H1 (cell line): ENCODE measurements around the gene CTTNBP2. TPM values are rescaled to one million over a fixed set of nuclear protein-coding genes. Genes with fewer than 3 reads are reported as not detected.

ENCODE experiments used
- CTCF ChIA-PET: fragments of 300-600 bp; sonication (Branson Sonifier 250); formaldehyde crosslinking; loops from one replicate; lab custom pipeline; 2021; ENCODE audit not compliant: partially characterized antibody; lab: Charles Lee
- POLR2A ChIA-PET: fragments of 300-600 bp; sonication (Branson Sonifier 250); formaldehyde crosslinking; loops from one replicate; lab custom pipeline; 2021; ENCODE audit warnings: inconsistent platforms; ENCODE audit not compliant: partially characterized antibody; lab: Charles Lee
- DNase-seq, 2 experiments: peaks; one replicate each; pipeline versions ENCODE4 v3.0.0 to v3.0.0-alpha.2; 2010 to 2022; ENCODE audit warnings: low spot score in 2 of 2, low read depth in 1 of 2, mixed read lengths in 1 of 2
- FAIRE-seq: peaks from 2 replicates; lab custom pipeline; 2011; peaks lifted over from hg19 to GRCh38; lab: Jason Lieb, UNC
- H2AFZ ChIP-seq: 2 replicates; pipeline ENCODE4 v1.8.1; 2012; ENCODE audit warnings: low read length, inconsistent platforms
- H2AK5ac ChIP-seq: 2 replicates; pipeline ENCODE4 v1.6.1; 2013; ENCODE audit warnings: low read depth, low read length
- H2BK120ac ChIP-seq: replicated peaks from 2 replicates; pipeline ENCODE3; 2013; ENCODE audit warnings: low read depth, low read length, inconsistent platforms
- H2BK12ac ChIP-seq: 2 replicates; pipeline ENCODE4 v1.6.1; 2013; ENCODE audit warnings: low read depth, low read length
- H2BK15ac ChIP-seq: 2 replicates; pipeline ENCODE4 v1.6.1; 2013; ENCODE audit warnings: low read length
- H2BK20ac ChIP-seq: 2 replicates; pipeline ENCODE4 v1.6.1; 2013; ENCODE audit warnings: low read length
- H2BK5ac ChIP-seq: 2 replicates; pipeline ENCODE4 v1.6.1; 2013; ENCODE audit warnings: low read depth, low read length
- H3K14ac ChIP-seq: 2 replicates; pipeline ENCODE4 v1.6.1; 2013; ENCODE audit warnings: inconsistent platforms; ENCODE audit not compliant: insufficient read length
- H3K18ac ChIP-seq: 2 replicates; pipeline ENCODE4 v1.6.1; 2013; ENCODE audit warnings: low read length; ENCODE audit errors: extremely low read depth
- H3K23ac ChIP-seq: 2 replicates; pipeline ENCODE4 v1.6.1; 2013; ENCODE audit warnings: inconsistent platforms; ENCODE audit not compliant: insufficient read length
- H3K23me2 ChIP-seq: 2 replicates; pipeline ENCODE4 v1.6.1; 2013; ENCODE audit warnings: low read depth, low read length
- H3K27ac ChIP-seq: 2 replicates; pipeline ENCODE4 v1.6.1; 2011; ENCODE audit warnings: low read depth, low read length, inconsistent platforms
- H3K27me3 ChIP-seq, 4 experiments: replicated peaks in 1 of 4; 1 replicate in 1 of 4; 2 replicates in 3 of 4; pipeline versions ENCODE4 v1.6.1 to v1.8.1; 2011 to 2013; ENCODE audit warnings: low read length in 3 of 4, mild to moderate bottlenecking in 3 of 4, inconsistent platforms in 2 of 4, mixed read lengths in 2 of 4, moderate library complexity in 1 of 4; ENCODE audit not compliant: control insufficient read depth in 3 of 4, insufficient read depth in 3 of 4; ENCODE audit errors: extremely low read depth in 1 of 4
- H3K36me3 ChIP-seq, 4 experiments: 2 replicates each; pipeline versions ENCODE4 v1.6.1 to v1.8.1; 2011 to 2013; ENCODE audit warnings: mild to moderate bottlenecking in 4 of 4, low read length in 3 of 4, moderate library complexity in 2 of 4, control low read depth in 1 of 4, inconsistent platforms in 1 of 4; ENCODE audit not compliant: insufficient read depth in 4 of 4, control insufficient read depth in 2 of 4
- H3K4ac ChIP-seq: replicated peaks from 2 replicates; pipeline ENCODE3; 2013; ENCODE audit warnings: low read length, low read depth, mixed read lengths, inconsistent platforms; ENCODE audit not compliant: insufficient read length
- H3K4me1 ChIP-seq, 4 experiments: replicated peaks in 1 of 4; 1 replicate in 1 of 4; 2 replicates in 3 of 4; pipeline versions ENCODE4 v1.6.1 to v1.8.1; 2011 to 2013; ENCODE audit warnings: low read length in 3 of 4, inconsistent platforms in 2 of 4, mixed read lengths in 1 of 4; ENCODE audit not compliant: insufficient read depth in 4 of 4, control insufficient read depth in 3 of 4
- H3K4me2 ChIP-seq, 2 experiments: 2 replicates each; pipeline versions ENCODE4 v1.6.1 to v1.8.1; 2011 to 2013; ENCODE audit warnings: low read depth in 2 of 2, low read length in 2 of 2, control low read depth in 1 of 2, inconsistent platforms in 1 of 2, mild to moderate bottlenecking in 1 of 2; ENCODE audit not compliant: insufficient read depth in 1 of 2
- H3K4me3 ChIP-seq, 4 experiments: fragments of 200-600, 300-600 bp in 1 of 4; sonication (generic), shearing (Covaris generic), sonication (Bioruptor Twin) in 1 of 4; 2 replicates each; pipeline versions ENCODE4 v1.5.1 to v1.8.1; 2011 to 2016; ENCODE audit warnings: low read length in 4 of 4, low read depth in 3 of 4, control low read depth in 2 of 4, inconsistent platforms in 2 of 4, mild to moderate bottlenecking in 2 of 4, mixed read lengths in 1 of 4, moderate library complexity in 1 of 4; ENCODE audit not compliant: insufficient read depth in 2 of 4; ENCODE audit errors: extremely low read depth in 1 of 4
- H3K56ac ChIP-seq: replicated peaks from 2 replicates; pipeline ENCODE3; 2013; ENCODE audit warnings: low read depth, mild to moderate bottlenecking, mixed read lengths, low read length, inconsistent platforms; ENCODE audit not compliant: insufficient read length
- H3K79me1 ChIP-seq: 2 replicates; pipeline ENCODE4 v1.6.1; 2013; ENCODE audit warnings: low read depth, low read length, control low read depth
- H3K79me2 ChIP-seq, 2 experiments: 2 replicates each; pipeline versions ENCODE4 v1.6.1 to v1.8.1; 2012 to 2013; ENCODE audit warnings: low read length in 2 of 2, mild to moderate bottlenecking in 2 of 2, inconsistent platforms in 1 of 2; ENCODE audit not compliant: insufficient read depth in 2 of 2, control insufficient read depth in 1 of 2
- H3K9ac ChIP-seq, 4 experiments: replicated peaks in 1 of 4; 1 replicate in 1 of 4; 2 replicates in 3 of 4; pipeline versions ENCODE4 v1.6.1 to v1.8.1; 2011 to 2013; ENCODE audit warnings: low read depth in 3 of 4, low read length in 3 of 4, control low read depth in 2 of 4, mild to moderate bottlenecking in 2 of 4, moderate library complexity in 2 of 4, inconsistent platforms in 1 of 4; ENCODE audit errors: extremely low read depth in 1 of 4
- H3K9me3 ChIP-seq, 2 experiments: 2 replicates each; pipeline versions ENCODE4 v1.6.1 to v1.8.1; 2012 to 2013; ENCODE audit warnings: mild to moderate bottlenecking in 2 of 2, moderate library complexity in 2 of 2, control low read depth in 1 of 2, inconsistent platforms in 1 of 2, low read depth in 1 of 2, low read length in 1 of 2, mixed read lengths in 1 of 2; ENCODE audit not compliant: insufficient read depth in 2 of 2
- H4K20me1 ChIP-seq, 2 experiments: replicated peaks in 1 of 2; 2 replicates each; pipeline versions ENCODE3 to v1.8.1; 2011 to 2013; ENCODE audit warnings: inconsistent platforms in 2 of 2, low read length in 2 of 2, mild to moderate bottlenecking in 1 of 2; ENCODE audit not compliant: insufficient read depth in 2 of 2, control insufficient read depth in 1 of 2
- H4K5ac ChIP-seq: 2 replicates; pipeline ENCODE4 v1.6.1; 2013; ENCODE audit warnings: low read length, low read depth, mixed read lengths, inconsistent platforms; ENCODE audit not compliant: insufficient read length
- H4K8ac ChIP-seq: 2 replicates; pipeline ENCODE4 v1.8.0; 2013; ENCODE audit warnings: mild to moderate bottlenecking, moderate library complexity, low read length, inconsistent platforms; ENCODE audit not compliant: insufficient read depth; ENCODE audit errors: extremely low read depth
- H4K91ac ChIP-seq: replicated peaks from 2 replicates; pipeline ENCODE3; 2013; ENCODE audit warnings: low read length, mixed read lengths, inconsistent platforms; ENCODE audit not compliant: insufficient read length
- BCL11A ChIP-seq, 2 experiments: IDR thresholded peaks; one replicate each; pipeline ENCODE4 v1.6.1; 2011; ENCODE audit warnings: low read depth in 2 of 2, low read length in 2 of 2, mild to moderate bottlenecking in 2 of 2
- GABPA ChIP-seq: IDR thresholded peaks from 2 replicates; pipeline ENCODE4 v1.6.1; 2011; ENCODE audit warnings: mild to moderate bottlenecking, low read length, moderate library complexity, borderline replicate concordance; ENCODE audit not compliant: insufficient read depth
- WGBS, 2 experiments: shearing (Covaris generic) in 1 of 2; methylation state at CpG; one replicate each; pipeline versions ENCODE4 v1.1.6 to v1.1.7; 2013 to 2015; ENCODE audit warnings: low lambda C conversion rate in 2 of 2, mixed read lengths in 2 of 2, inconsistent platforms in 1 of 2, low coverage in 1 of 2, missing lambda C conversion rate in 1 of 2; ENCODE audit not compliant: insufficient replicate concordance in 2 of 2, insufficient coverage in 1 of 2, insufficient read length in 1 of 2; ENCODE audit errors: extremely low coverage in 1 of 2, missing lambda C conversion rate in 1 of 2; 5-methylcytosine and 5-hydroxymethylcytosine counted together
- polyA plus RNA-seq, 7 experiments: library from polyadenylated mRNA; depleted of rRNA in 3 of 7; stranded (reverse) in 5 of 7; unstranded in 2 of 7; fragments of >200 nt in 5 of 7; fragments of 200-250 nt in 2 of 7; gene quantifications; 1 replicate in 5 of 7; 2 replicates in 1 of 7; 4 replicates in 1 of 7; pipeline versions ENCODE4 v1.2.1 to v1.2.3, GENCODE V29; 2011 to 2013; ENCODE audit warnings: missing spikeins in 2 of 7, mixed read lengths in 2 of 7
- total RNA-seq: library from RNA; stranded (reverse); fragmentation: NEBNext Ultra II Directional; extraction: Animal tissue kit (Norgen Biotek cat#: 25700); gene quantifications from 2 replicates; pipeline ENCODE4 v1.2.1, GENCODE V29; 2021
- TF ChIP-seq, protein P1 (sequence below): IDR thresholded peaks from 2 replicates; pipeline ENCODE4 v1.6.1; 2012; ENCODE audit warnings: inconsistent platforms

The CTTNBP2 gene
- total and polyA plus RNA-seq, 2 of the 8 experiments (the other 6 are each of a cell fraction or from before 2014, with no cell fraction given) = 15.3 to 35.1 TPM

DNA sequence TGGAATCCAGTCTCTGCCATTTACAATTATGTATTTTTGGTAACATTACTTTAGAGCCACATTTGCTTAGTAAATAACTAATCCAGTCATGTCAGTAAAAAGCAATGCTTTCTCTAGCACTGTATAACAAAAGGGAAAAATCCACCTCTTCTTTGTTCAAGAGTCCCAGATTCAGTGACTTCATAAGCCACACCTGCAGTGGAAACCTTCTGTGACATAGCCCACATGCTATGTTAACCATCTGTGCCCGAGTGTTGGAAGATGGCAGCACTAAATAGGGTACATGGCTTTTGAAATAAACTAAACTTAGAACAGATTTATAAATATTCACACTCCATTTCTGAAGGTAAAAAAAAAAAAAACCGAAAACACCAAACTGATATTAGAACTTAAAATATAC lies 83.0 kb downstream of the CTTNBP2 start:
- 86% methylated on average over 2 of the region's 2 CpGs; no CpG with 5 or more reads in 1 of the 2 experiments for WGBS, 2 experiments
- Histone ChIP-seq H4K5ac (no peak overlapping the region), H3K4me3 (no peak overlapping the region), H4K8ac (no peak overlapping the region), H3K23me2 (no peaks in the 10 kb centered on the region), H3K18ac (no peak overlapping the region), H2BK5ac (no peak overlapping the region), H2BK120ac (no peak overlapping the region), H3K4me1 (no peaks in the 10 kb centered on the region; a peak in 1 of 7 replicates), H3K23ac (no peak overlapping the region), H3K27me3 (no peaks in the 10 kb centered on the region), H2BK12ac (no peak overlapping the region), H2BK20ac (no peak overlapping the region), H4K91ac (no peak overlapping the region), H3K36me3 (peaks cover 10 to 22% (median 12%) of the 10 kb centered on the region in 4 experiments; a peak in 7 of 8 replicates), H2BK15ac (no peak overlapping the region), H3K4ac (no peak overlapping the region), H4K20me1 (peaks cover 0 to 3% of the 10 kb centered on the region in 2 experiments), H3K9ac (no peak overlapping the region), H2AK5ac (no peak overlapping the region), H3K9me3 (no peaks in the 10 kb centered on the region), H3K79me1 (no peaks in the 10 kb centered on the region), H3K79me2 (peaks cover 0 to 3% of the 10 kb centered on the region in 2 experiments; a peak in 1 of 4 replicates), H3K56ac (no peak overlapping the region), H3K27ac (no peak overlapping the region), H3K14ac (no peak overlapping the region), H3K4me2 (no peak overlapping the region), H2AFZ (no peak overlapping the region)
- DNase-seq (no peak), FAIRE-seq (no peak)
- POLR2A ChIA-PET = no interaction called here
- TF ChIP-seq GABPA (no peak), BCL11A (IDR thresholded peaks at IDR 0.05; ENCODE audit: low read depth in 2 of 2, low read length in 2 of 2) (no peak)
- TF ChIP-seq, protein P1, sequence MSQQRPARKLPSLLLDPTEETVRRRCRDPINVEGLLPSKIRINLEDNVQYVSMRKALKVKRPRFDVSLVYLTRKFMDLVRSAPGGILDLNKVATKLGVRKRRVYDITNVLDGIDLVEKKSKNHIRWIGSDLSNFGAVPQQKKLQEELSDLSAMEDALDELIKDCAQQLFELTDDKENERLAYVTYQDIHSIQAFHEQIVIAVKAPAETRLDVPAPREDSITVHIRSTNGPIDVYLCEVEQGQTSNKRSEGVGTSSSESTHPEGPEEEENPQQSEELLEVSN = no peak
- CTCF ChIA-PET = interaction anchor here (1.5 kb wide), 1 partner anchor 64 kb away, joined by 4 read pairs; no protein-coding TSS in a partner anchor
